Upper lobe of left lung (tissue), 6 donors: ENCODE data around the gene PDPK1. TPM values are rescaled to one million over a fixed set of nuclear protein-coding genes. Genes with fewer than 3 reads are reported as not detected.
A peak's percentile ranks its signal among the peaks of the same experiment; 100 is the strongest.

Experiments
- ATAC-seq, 2 donors: fragments of 200-7000 bp; cut with Tn5 transposase; one replicate each; pipeline ENCODE4 v1.9.1; 2022; ENCODE audit warnings: mild to moderate bottlenecking in 2 of 2, moderate library complexity in 2 of 2; ENCODE audit not compliant: low FRiP score in 2 of 2
- DNase-seq, 2 donors: peaks; one replicate each; pipeline ENCODE4 v3.0.0-alpha.2; 2019 to 2020
- H3K27ac ChIP-seq, 4 donors: fragments of 200-600 bp; sonication (generic); one replicate each; pipeline ENCODE4 v1.5.1; 2016 to 2019
- H3K27me3 ChIP-seq, 4 donors: fragments of 200-600 bp; sonication (generic); one replicate each; pipeline ENCODE4 v1.5.1; 2017 to 2019
- H3K36me3 ChIP-seq, 4 donors: fragments of 200-600 bp; sonication (generic); one replicate each; pipeline ENCODE4 v1.5.1; 2016 to 2019
- H3K4me1 ChIP-seq, 4 donors: fragments of 200-600 bp; sonication (generic); one replicate each; pipeline ENCODE4 v1.5.1; 2018 to 2019
- H3K4me3 ChIP-seq, 4 donors: fragments of 200-600 bp; sonication (generic); one replicate each; pipeline ENCODE4 v1.5.1; 2017 to 2019; ENCODE audit warnings: mild to moderate bottlenecking in 2 of 4, moderate library complexity in 1 of 4
- H3K9me3 ChIP-seq, 4 donors: fragments of 200-600 bp; sonication (generic); one replicate each; pipeline ENCODE4 v1.5.1; 2018 to 2019
- CTCF ChIP-seq, 6 experiments: fragments of 450-650 bp in 4 of 6; fragments of 200-600 bp in 2 of 6; sonication (generic) in 2 of 6; IDR thresholded peaks; one replicate each; pipeline ENCODE4 v1.5.1; 2016 to 2019; ENCODE audit warnings: antibody characterized with exemption in 6 of 6
- EP300 ChIP-seq, 4 donors: sonication (generic); formaldehyde crosslinking; IDR thresholded peaks; one replicate each; pipeline ENCODE4 v1.5.1; 2017; ENCODE audit warnings: antibody characterized with exemption in 4 of 4, control low read depth in 2 of 4
- POLR2A ChIP-seq, 4 donors: fragments of 450-650 bp; IDR thresholded peaks; one replicate each; pipeline ENCODE4 v1.5.1; 2016 to 2017; ENCODE audit warnings: antibody characterized with exemption in 4 of 4, mild to moderate bottlenecking in 2 of 4
- POLR2AphosphoS5 ChIP-seq, 2 donors: sonication (generic); formaldehyde crosslinking; IDR thresholded peaks; one replicate each; pipeline ENCODE4 v1.5.1; 2017; ENCODE audit warnings: antibody characterized with exemption in 2 of 2
- WGBS, 2 donors: methylation state at CpG; one replicate each; pipeline ENCODE4 v1.1.5; 2017 to 2018; 5-methylcytosine and 5-hydroxymethylcytosine counted together
- total RNA-seq, 6 donors: library from RNA; depleted of rRNA in 4 of 6; stranded (reverse); fragments of >200 nt in 4 of 6; gene quantifications; one replicate each; pipeline versions ENCODE4 v1.1.0 to v1.2.1, GENCODE V29; 2016 to 2021
- donor health status: DM: no; HTN: no; CAD: no; lungs with moderate emphysema.
- donor health status: DM: no; HTN: yes; CAD: no; lungs with severe emphysema.

The PDPK1 gene
- total RNA-seq, 6 donors from 2014 or later, result 39.4 to 83.1 (median 67.2) TPM

- Histone ChIP-seq H3K36me3 (peaks cover 0 to 49% (median 18%) of the 10 kb centered on the region in 4 donors), H3K4me1 (peaks cover 34 to 70% (median 61%) of the 10 kb centered on the region in 4 donors), H3K4me3 (no peak overlapping the region), H3K9me3 (no peaks in the 10 kb centered on the region), H3K27me3 (no peaks in the 10 kb centered on the region), H3K27ac (peak overlapping the region in 3 of 4 donors; percentile 53 to 75 (median 71))
- ATAC-seq, result no peak
- WGBS, 2 donors, result 91 to 93% methylated on average over 20 to 28 of the region's 29 CpGs
- TF ChIP-seq EP300 (IDR thresholded peaks at IDR 0.05), result no peak
- no peak for DNase-seq
Measured at GRCh38 chr16:2499890-2500429, 37.9 kb upstream of the PDPK1 start.

- H3K27ac ChIP-seq, result peak overlapping the region in 1 of 4 donors; percentile 75
- 88 to 94% methylated on average over 9 to 20 of the region's 20 CpGs for WGBS, 2 donors
- peak in 1 of 2 donors; percentile 69 for DNase-seq
Measured at GRCh38 chr16:2500430-2500917, 37.3 kb upstream of the PDPK1 start.

GRCh38 chr16:2500918-2501750, 36.7 kb upstream of the PDPK1 start:
- 0 to 31% methylated on average over 1 to 14 of the region's 23 CpGs for WGBS, 2 donors
- Histone ChIP-seq H3K9me3 (no peaks in the 10 kb centered on the region), H3K4me1 (peaks cover 34 to 66% (median 58%) of the 10 kb centered on the region in 4 donors), H3K27me3 (no peaks in the 10 kb centered on the region), H3K4me3 (peak overlapping the region in 3 of 4 donors; percentile 13 to 35 (median 21)), H3K36me3 (peaks cover 0 to 46% (median 18%) of the 10 kb centered on the region in 4 donors), H3K27ac (peak overlapping the region in 1 of 4 donors; percentile 75)
- ATAC-seq, result peak; percentile 91 to 93
- TF ChIP-seq EP300 (IDR thresholded peaks at IDR 0.05) (no peak), CTCF (IDR thresholded peaks at IDR 0.05) (peak; percentile 97 to 100 (median 99)), POLR2A (IDR thresholded peaks at IDR 0.05) (no peak), POLR2AphosphoS5 (IDR thresholded peaks at IDR 0.05) (no peak)
- peak; percentile 87 to 97 for DNase-seq

More at GRCh38 chr16:2500430-2500917, 37.3 kb upstream of the PDPK1 start:
- peaks cover 0 to 49% (median 18%) of the 10 kb centered on the region in 4 donors for H3K36me3 ChIP-seq
- no peak for TF ChIP-seq CTCF (IDR thresholded peaks at IDR 0.05)
- TF ChIP-seq EP300 (IDR thresholded peaks at IDR 0.05), result no peak
- TF ChIP-seq POLR2A (IDR thresholded peaks at IDR 0.05), result no peak
- no peak for TF ChIP-seq POLR2AphosphoS5 (IDR thresholded peaks at IDR 0.05)
- H3K27me3 ChIP-seq, result no peaks in the 10 kb centered on the region
- no peaks in the 10 kb centered on the region for H3K9me3 ChIP-seq
- no peak overlapping the region for H3K4me3 ChIP-seq
- ATAC-seq, result no peak
- H3K4me1 ChIP-seq, result peaks cover 34 to 70% (median 58%) of the 10 kb centered on the region in 4 donors

- Histone ChIP-seq H3K27ac (peak overlapping the region in 2 of 4 donors; percentile 37 to 75), H3K27me3 (no peaks in the 10 kb centered on the region), H3K36me3 (peaks cover 0 to 35% (median 7%) of the 10 kb centered on the region in 4 donors), H3K9me3 (no peaks in the 10 kb centered on the region), H3K4me3 (no peak overlapping the region), H3K4me1 (peaks cover 30 to 57% (median 49%) of the 10 kb centered on the region in 4 donors)
- TF ChIP-seq CTCF (IDR thresholded peaks at IDR 0.05), result peak in 1 of 6 experiments; percentile 4
- no peak for TF ChIP-seq POLR2A (IDR thresholded peaks at IDR 0.05)
- TF ChIP-seq EP300 (IDR thresholded peaks at IDR 0.05), result no peak
- TF ChIP-seq POLR2AphosphoS5 (IDR thresholded peaks at IDR 0.05), result no peak
- ATAC-seq (no peak), DNase-seq (peak in 1 of 2 donors; percentile 69)
- WGBS, 2 donors, result 78 to 81% methylated on average over 9 to 13 of the region's 18 CpGs
Measured at GRCh38 chr16:2501946-2502895, 35.6 kb upstream of the PDPK1 start.
